ENCODE results near the gene NEURL2. TPM values are rescaled to one million over a fixed set of nuclear protein-coding genes. Genes with fewer than 3 reads are reported as not detected.
"Not testable (repeated sequence)": the region's sequence is repeated elsewhere in the genome, so short reads cannot be mapped to it uniquely, and the experiment has no call there.

The NEURL2 gene
- total RNA-seq, 4 donors from 2014 or later, result 4.1 to 6.5 (median 5.5) TPM

DNA sequence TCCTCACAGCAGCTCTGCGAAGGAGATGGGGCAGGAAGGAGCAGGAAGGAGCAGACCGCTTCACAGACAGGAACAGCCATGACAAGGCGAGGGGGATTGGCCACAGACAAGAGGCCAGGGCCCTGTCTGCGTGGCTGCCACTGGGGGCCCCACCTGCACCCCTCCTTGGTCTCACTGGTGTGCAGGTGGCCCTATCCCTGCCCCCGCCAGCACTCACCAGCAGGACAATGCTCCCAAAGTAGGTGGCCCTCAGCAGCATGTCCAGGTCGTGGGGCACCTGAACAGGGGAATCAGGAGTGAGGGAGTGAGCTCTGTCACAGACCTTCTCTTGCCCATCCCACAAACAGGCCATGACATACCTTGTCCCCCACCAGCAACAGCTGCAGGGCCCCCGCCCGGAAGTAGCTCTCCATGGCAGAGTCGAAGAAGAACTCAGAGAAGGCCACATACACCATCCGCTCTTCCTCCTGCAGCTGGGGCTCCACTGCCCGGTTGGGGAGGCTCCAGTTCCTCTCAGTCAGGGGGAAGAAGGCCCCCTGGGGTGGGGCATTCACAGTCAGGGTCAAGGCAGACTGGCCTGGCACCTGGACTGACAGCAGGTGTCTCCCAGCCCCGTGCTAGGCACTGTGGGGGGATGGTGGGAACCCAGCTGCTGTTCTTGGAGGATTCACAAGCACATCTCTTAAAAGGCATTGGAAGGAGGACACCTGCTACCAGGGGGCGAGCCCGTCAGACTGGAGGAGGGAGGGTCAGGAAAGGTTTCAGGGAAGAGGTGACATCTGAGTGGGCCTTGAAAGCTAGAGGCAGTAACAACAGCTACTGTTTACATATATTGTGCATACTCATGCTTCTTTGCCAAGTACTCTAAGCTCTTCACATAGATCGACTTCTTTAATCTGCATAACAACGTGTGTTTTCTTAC lies 13.8 kb upstream of the NEURL2 start:
- TF ChIP-seq, protein P1, sequence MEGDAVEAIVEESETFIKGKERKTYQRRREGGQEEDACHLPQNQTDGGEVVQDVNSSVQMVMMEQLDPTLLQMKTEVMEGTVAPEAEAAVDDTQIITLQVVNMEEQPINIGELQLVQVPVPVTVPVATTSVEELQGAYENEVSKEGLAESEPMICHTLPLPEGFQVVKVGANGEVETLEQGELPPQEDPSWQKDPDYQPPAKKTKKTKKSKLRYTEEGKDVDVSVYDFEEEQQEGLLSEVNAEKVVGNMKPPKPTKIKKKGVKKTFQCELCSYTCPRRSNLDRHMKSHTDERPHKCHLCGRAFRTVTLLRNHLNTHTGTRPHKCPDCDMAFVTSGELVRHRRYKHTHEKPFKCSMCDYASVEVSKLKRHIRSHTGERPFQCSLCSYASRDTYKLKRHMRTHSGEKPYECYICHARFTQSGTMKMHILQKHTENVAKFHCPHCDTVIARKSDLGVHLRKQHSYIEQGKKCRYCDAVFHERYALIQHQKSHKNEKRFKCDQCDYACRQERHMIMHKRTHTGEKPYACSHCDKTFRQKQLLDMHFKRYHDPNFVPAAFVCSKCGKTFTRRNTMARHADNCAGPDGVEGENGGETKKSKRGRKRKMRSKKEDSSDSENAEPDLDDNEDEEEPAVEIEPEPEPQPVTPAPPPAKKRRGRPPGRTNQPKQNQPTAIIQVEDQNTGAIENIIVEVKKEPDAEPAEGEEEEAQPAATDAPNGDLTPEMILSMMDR (IDR thresholded peaks at IDR 0.05), result no peak
- no peak for TF ChIP-seq POLR2A (IDR thresholded peaks at IDR 0.05)
- intact Hi-C loops (cut with DNase I), result no loop called here
- Histone ChIP-seq H3K9me3 (no peaks in the 10 kb centered on the region), H3K36me3 (peaks cover 0 to 79% (median 11%) of the 10 kb centered on the region in 3 donors), H3K27me3 (no peaks in the 10 kb centered on the region), H3K27ac (no peak overlapping the region), H3K4me3 (no peak overlapping the region), H3K4me1 (peaks cover 0 to 3% (median 0%) of the 10 kb centered on the region in 3 donors)
- DNase-seq, result no peak
- WGBS, 2 donors, result 78 to 80% methylated on average over 10 to 12 of the region's 16 CpGs

- H3K36me3 ChIP-seq, result peaks cover 0 to 92% (median 16%) of the 10 kb centered on the region in 3 donors
- no peak for DNase-seq
- intact Hi-C loops (cut with DNase I), result no loop called here
- TF ChIP-seq, protein P1 (IDR thresholded peaks at IDR 0.05), result no peak
- TF ChIP-seq POLR2A (IDR thresholded peaks at IDR 0.05), result no peak
- H3K27me3 ChIP-seq, result no peaks in the 10 kb centered on the region
- H3K27ac ChIP-seq, result no peak overlapping the region
- H3K4me1 ChIP-seq, result no peaks in the 10 kb centered on the region
- WGBS, 2 donors, result 97% methylated on average over 8 of the region's 14 CpGs; no CpG with 5 or more reads in 1 of the 2 donors
- no peaks in the 10 kb centered on the region for H3K9me3 ChIP-seq
- no peak overlapping the region for H3K4me3 ChIP-seq
Observed at GRCh38 chr20:45902199-45902701, 11.2 kb upstream of the NEURL2 start.

GRCh38 chr20:45901332-45901731 lies 10.3 kb upstream of the NEURL2 start:
- H3K9me3 ChIP-seq; H3K27ac ChIP-seq; H3K4me1 ChIP-seq; H3K27me3 ChIP-seq; DNase-seq; H3K4me3 ChIP-seq; intact Hi-C loops (cut with DNase I): not testable (repeated sequence)
- H3K36me3 ChIP-seq, result peaks cover 0 to 93% (median 17%) of the 10 kb centered on the region in 3 donors
- 87 to 94% methylated on average over 6 of the region's 6 CpGs for WGBS, 2 donors

DNA sequence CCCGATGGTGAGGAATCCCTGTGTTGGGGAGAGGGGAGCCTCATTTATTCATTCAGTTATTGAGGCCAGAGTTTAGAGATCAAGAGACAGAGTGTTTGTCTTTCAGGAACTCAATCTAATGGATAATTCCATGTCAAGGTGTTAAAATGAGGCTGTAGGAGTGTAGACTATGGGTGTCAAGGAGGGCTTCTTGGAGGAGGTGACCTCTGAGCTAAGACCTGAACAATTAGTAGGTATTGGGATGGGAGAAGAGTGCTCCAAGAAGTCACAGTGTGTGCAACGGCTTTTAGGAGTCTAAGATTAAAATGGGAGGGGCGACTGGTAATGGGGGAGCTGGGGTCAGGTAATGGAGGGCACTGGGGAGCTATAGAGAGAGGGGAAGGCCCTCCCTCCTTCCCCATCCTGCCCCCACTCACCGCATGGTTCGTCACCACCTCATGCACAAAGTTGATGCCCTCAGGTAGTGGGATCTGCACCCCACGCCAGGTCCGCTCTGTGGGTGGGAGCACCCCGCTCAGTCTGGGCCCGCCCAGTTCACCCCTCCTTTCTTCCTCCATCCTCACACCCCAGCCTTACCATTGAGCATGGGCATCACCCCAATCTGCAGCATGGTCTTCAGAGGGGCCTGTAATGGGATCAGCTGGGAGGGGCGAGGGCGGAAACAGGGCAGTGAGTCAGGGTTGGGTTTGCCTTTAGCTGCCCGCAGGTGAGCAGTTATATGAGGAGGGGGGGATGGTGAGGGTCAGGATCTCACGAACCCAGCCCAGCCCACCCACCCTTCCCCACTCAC lies 8.2 kb upstream of the NEURL2 start:
- TF ChIP-seq, protein P1 (IDR thresholded peaks at IDR 0.05), result no peak
- TF ChIP-seq POLR2A (IDR thresholded peaks at IDR 0.05), result no peak

DNA sequence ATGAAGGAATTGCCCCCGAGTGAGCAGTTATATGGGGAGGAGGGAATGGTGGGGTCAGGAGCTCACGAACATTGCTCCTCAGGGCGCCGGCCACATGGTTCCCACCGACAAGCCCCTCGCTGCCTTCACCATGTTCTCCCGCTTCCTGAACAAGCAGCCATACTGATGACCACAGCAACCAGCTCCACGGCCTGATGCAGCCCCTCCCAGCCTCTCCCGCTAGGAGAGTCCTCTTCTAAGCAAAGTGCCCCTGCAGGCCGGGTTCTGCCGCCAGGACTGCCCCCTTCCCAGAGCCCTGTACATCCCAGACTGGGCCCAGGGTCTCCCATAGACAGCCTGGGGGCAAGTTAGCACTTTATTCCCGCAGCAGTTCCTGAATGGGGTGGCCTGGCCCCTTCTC lies 7.3 kb upstream of the NEURL2 start:
- Histone ChIP-seq H3K36me3 (peaks cover 0 to 100% (median 26%) of the 10 kb centered on the region in 3 donors), H3K9me3 (no peaks in the 10 kb centered on the region)
- DNase-seq, result no peak

More for the DNA sequence above, 8.2 kb upstream of the NEURL2 start:
- Histone ChIP-seq H3K4me3 (no peak overlapping the region), H3K9me3 (no peaks in the 10 kb centered on the region), H3K36me3 (peaks cover 0 to 94% (median 26%) of the 10 kb centered on the region in 3 donors), H3K4me1 (no peaks in the 10 kb centered on the region), H3K27me3 (no peaks in the 10 kb centered on the region), H3K27ac (no peak overlapping the region)
- intact Hi-C loops (cut with DNase I), result loop anchor here (10.0 kb wide), 1 partner anchor 46 kb away; no protein-coding TSS in a partner anchor
- WGBS, 2 donors, result 79 to 81% methylated on average over 8 to 10 of the region's 13 CpGs
- no peak for DNase-seq

More for the DNA sequence above, 7.3 kb upstream of the NEURL2 start:
- Histone ChIP-seq H3K27ac (no peak overlapping the region), H3K27me3 (no peaks in the 10 kb centered on the region), H3K4me3 (no peak overlapping the region), H3K4me1 (peaks cover 0 to 6% (median 2%) of the 10 kb centered on the region in 3 donors)
- WGBS, 2 donors, result 78 to 82% methylated on average over 9 of the region's 12 CpGs
- TF ChIP-seq, protein P1 (IDR thresholded peaks at IDR 0.05), result no peak
- TF ChIP-seq POLR2A (IDR thresholded peaks at IDR 0.05), result no peak
- intact Hi-C loops (cut with DNase I), result loop anchor here (10.0 kb wide), 1 partner anchor 47 kb away; no protein-coding TSS in a partner anchor

Measured in esophagus squamous epithelium (tissue), 5 donors.